Sigmoid colon (tissue), 7 donors: ENCODE results near the gene FBXL20. TPM values are rescaled to one million over a fixed set of nuclear protein-coding genes. Genes with fewer than 3 reads are reported as not detected.
A peak's percentile ranks its signal among the peaks of the same experiment; 100 is the strongest.

Experiments used
- DNase-seq: peaks from one replicate; pipeline ENCODE4 v3.0.0-alpha.2; 2019
- H3K27ac ChIP-seq, 4 donors: fragments of 200-600 bp; sonication (generic); one replicate each; pipeline ENCODE4 v1.5.1; 2016 to 2019; ENCODE audit warnings: mild to moderate bottlenecking in 1 of 4
- H3K27me3 ChIP-seq, 3 donors: fragments of 200-600 bp; sonication (generic); one replicate each; pipeline ENCODE4 v1.5.1; 2019; ENCODE audit warnings: mild to moderate bottlenecking in 1 of 3
- H3K36me3 ChIP-seq, 4 donors: fragments of 200-600 bp; sonication (generic); one replicate each; pipeline ENCODE4 v1.5.1; 2016 to 2019
- H3K4me1 ChIP-seq, 4 donors: fragments of 200-600 bp; sonication (generic); one replicate each; pipeline ENCODE4 v1.5.1; 2017 to 2019
- H3K4me3 ChIP-seq, 4 donors: fragments of 200-600 bp; sonication (generic); one replicate each; pipeline ENCODE4 v1.5.1; 2017 to 2019; ENCODE audit warnings: mild to moderate bottlenecking in 2 of 4, moderate library complexity in 1 of 4
- H3K9me3 ChIP-seq, 4 donors: fragments of 200-600 bp in 3 of 4; sonication (generic) in 3 of 4; one replicate each; pipeline versions ENCODE4 v1.5.1 to v1.6.1; 2013 to 2019
- CTCF ChIP-seq, 4 experiments: fragments of 450-650 bp in 3 of 4; fragments of 200-600 bp in 1 of 4; IDR thresholded peaks; one replicate each; pipeline ENCODE4 v1.5.1; 2016 to 2019; ENCODE audit warnings: antibody characterized with exemption in 4 of 4, mild to moderate bottlenecking in 3 of 4, moderate library complexity in 2 of 4
- EP300 ChIP-seq, 4 donors: sonication (generic); formaldehyde crosslinking; IDR thresholded peaks; one replicate each; pipeline ENCODE4 v1.6.1; 2017; ENCODE audit warnings: antibody characterized with exemption in 4 of 4
- POLR2A ChIP-seq, 2 donors: fragments of 450-650 bp; IDR thresholded peaks; one replicate each; pipeline ENCODE4 v1.6.1; 2016; ENCODE audit warnings: antibody characterized with exemption in 2 of 2, mild to moderate bottlenecking in 2 of 2, moderate library complexity in 2 of 2
- POLR2AphosphoS5 ChIP-seq, 4 donors: sonication (generic); formaldehyde crosslinking; IDR thresholded peaks; one replicate each; pipeline ENCODE4 v1.6.1; 2017; ENCODE audit warnings: antibody characterized with exemption in 4 of 4
- WGBS, 2 donors: extraction: QIAGEN DNeasy Blood & Tissue Kit; methylation state at CpG; one replicate each; pipeline ENCODE4 v1.1.7; 2013; 5-methylcytosine and 5-hydroxymethylcytosine counted together
- intact Hi-C: fragments of 100-400 bp; cut with DNase I; formaldehyde crosslinking; loops from one replicate; pipeline ENCODE4 v1.15.1; 2023
- polyA plus RNA-seq, 3 donors: library from polyadenylated mRNA; stranded (reverse); fragments of 200-250 nt; gene quantifications; one replicate each; pipeline ENCODE4 v1.2.3, GENCODE V29; 2013
- total RNA-seq, 4 donors: library from RNA; depleted of rRNA; stranded (reverse); fragments of >200 nt; gene quantifications; one replicate each; pipeline ENCODE4 v1.1.0, GENCODE V29; 2016
- donor health status: healthy with polysubstance abuse.
- donor health status: Bipolar disorder and iron deficiency.
- donor health status: healthy.

FBXL20 gene
- total and polyA plus RNA-seq, 7 donors = 1.8 to 26.0 (median 17.0) TPM

GRCh38 chr17:39213852-39214251 lies 187.6 kb downstream of the FBXL20 start:
- H3K27ac ChIP-seq = no peak overlapping the region

GRCh38 chr17:39212841-39213480 lies 188.5 kb downstream of the FBXL20 start:
- intact Hi-C loops = no loop called here
- 26 to 66% methylated on average over 16 of the region's 16 CpGs for WGBS, 2 donors
- TF ChIP-seq POLR2A (IDR thresholded peaks at IDR 0.05) (no peak), EP300 (IDR thresholded peaks at IDR 0.05) (no peak), CTCF (IDR thresholded peaks at IDR 0.05) (no peak), POLR2AphosphoS5 (IDR thresholded peaks at IDR 0.05) (no peak)
- H3K27me3 ChIP-seq = peaks cover 0 to 27% (median 5%) of the 10 kb centered on the region in 3 donors
- no peak overlapping the region for H3K4me3 ChIP-seq
- H3K27ac ChIP-seq = no peak overlapping the region
- DNase-seq = no peak
- no peaks in the 10 kb centered on the region for H3K36me3 ChIP-seq
- H3K9me3 ChIP-seq = no peaks in the 10 kb centered on the region
- peaks cover 0 to 25% (median 23%) of the 10 kb centered on the region in 4 donors for H3K4me1 ChIP-seq

More at GRCh38 chr17:39213852-39214251, 187.6 kb downstream of the FBXL20 start:
- Histone ChIP-seq H3K4me3 (no peak overlapping the region), H3K27me3 (peaks cover 0 to 30% (median 5%) of the 10 kb centered on the region in 3 donors), H3K4me1 (peaks cover 0 to 18% (median 17%) of the 10 kb centered on the region in 4 donors), H3K36me3 (no peaks in the 10 kb centered on the region), H3K9me3 (no peaks in the 10 kb centered on the region)
- intact Hi-C loops = no loop called here
- no peak for DNase-seq
- 63 to 81% methylated on average over 9 of the region's 9 CpGs for WGBS, 2 donors
- no peak for TF ChIP-seq EP300 (IDR thresholded peaks at IDR 0.05)
- TF ChIP-seq POLR2AphosphoS5 (IDR thresholded peaks at IDR 0.05) = no peak
- no peak for TF ChIP-seq CTCF (IDR thresholded peaks at IDR 0.05)
- no peak for TF ChIP-seq POLR2A (IDR thresholded peaks at IDR 0.05)

- intact Hi-C loops = no loop called here
- Histone ChIP-seq H3K4me3 (no peak overlapping the region), H3K27ac (no peak overlapping the region), H3K27me3 (peaks cover 0 to 21% (median 5%) of the 10 kb centered on the region in 3 donors), H3K4me1 (peaks cover 0 to 25% (median 23%) of the 10 kb centered on the region in 4 donors), H3K9me3 (no peaks in the 10 kb centered on the region), H3K36me3 (no peaks in the 10 kb centered on the region)
- no peak for DNase-seq
- 77 to 85% methylated on average over 11 of the region's 11 CpGs for WGBS, 2 donors
- TF ChIP-seq EP300 (IDR thresholded peaks at IDR 0.05) (no peak), POLR2A (IDR thresholded peaks at IDR 0.05) (no peak), CTCF (IDR thresholded peaks at IDR 0.05) (no peak), POLR2AphosphoS5 (IDR thresholded peaks at IDR 0.05) (no peak)
Observed at GRCh38 chr17:39212195-39212810, 189.1 kb downstream of the FBXL20 start.

- no peak for DNase-seq
- Histone ChIP-seq H3K4me3 (peak overlapping the region; percentile 30 to 57 (median 48)), H3K27me3 (peaks cover 0 to 4% (median 0%) of the 10 kb centered on the region in 3 donors), H3K4me1 (peaks cover 0 to 25% (median 23%) of the 10 kb centered on the region in 4 donors), H3K36me3 (peaks cover 0 to 2% (median 2%) of the 10 kb centered on the region in 4 donors), H3K9me3 (no peaks in the 10 kb centered on the region), H3K27ac (peak overlapping the region in 3 of 4 donors; percentile 47 to 74 (median 57))
- intact Hi-C loops = no loop called here
- WGBS, 2 donors = 13 to 23% methylated on average over 22 of the region's 22 CpGs
- TF ChIP-seq CTCF (IDR thresholded peaks at IDR 0.05) (no peak), POLR2A (IDR thresholded peaks at IDR 0.05) (no peak), POLR2AphosphoS5 (IDR thresholded peaks at IDR 0.05) (no peak), EP300 (IDR thresholded peaks at IDR 0.05) (no peak)
Observed at GRCh38 chr17:39210093-39210434, 191.4 kb downstream of the FBXL20 start.
